PC-9 (cell line): ENCODE data around the gene PKHD1. TPM values are rescaled to one million over a fixed set of nuclear protein-coding genes. Genes with fewer than 3 reads are reported as not detected.

Experiments used
- BruUV-seq: library from RNA; stranded (reverse); fragments of 400-500 nt; replicated peaks from 2 replicates; lab custom pipeline; 2021; lab: Mats Ljungman, UMichigan
- CTCF ChIA-PET: fragments of 300-600 bp; sonication (Branson Sonifier 250); formaldehyde crosslinking; loops from one replicate; lab custom pipeline; 2022; ENCODE audit warnings: antibody characterized with exemption; lab: Charles Lee
- POLR2A ChIA-PET: fragments of 300-600 bp; sonication (Branson Sonifier 250); formaldehyde crosslinking; loops from one replicate; lab custom pipeline; 2022; ENCODE audit warnings: antibody characterized with exemption; ENCODE audit not compliant: unreplicated experiment; lab: Charles Lee
- DNase-seq, 2 experiments: peaks; one replicate each; pipeline versions ENCODE4 v3.0.0 to v3.0.0-alpha.2; 2015 to 2022; ENCODE audit warnings: mixed read lengths in 1 of 2
- H2AFZ ChIP-seq: fragments of 200-600 bp; sonication (generic); 2 replicates; pipeline ENCODE4 v1.8.1; 2017; ENCODE audit warnings: antibody characterized with exemption
- H3F3A ChIP-seq: fragments of 200-600 bp; sonication (generic); 2 replicates; pipeline ENCODE4 v1.8.1; 2017; ENCODE audit warnings: antibody characterized with exemption, mild to moderate bottlenecking, low read depth; ENCODE audit not compliant: insufficient read depth
- H3K27ac ChIP-seq: fragments of 200-600 bp; sonication (generic); 2 replicates; pipeline ENCODE4 v1.6.1; 2016; ENCODE audit warnings: mixed run types
- H3K27me3 ChIP-seq: fragments of 200-600 bp; sonication (generic); 2 replicates; pipeline ENCODE4 v1.6.1; 2016; ENCODE audit warnings: low read depth, mixed run types; ENCODE audit not compliant: insufficient read depth
- H3K36me3 ChIP-seq: fragments of 200-600 bp; sonication (generic); 2 replicates; pipeline ENCODE4 v1.6.1; 2016; ENCODE audit warnings: low read depth, mixed run types
- H3K4me1 ChIP-seq: fragments of 200-600 bp; sonication (generic); replicated peaks from 2 replicates; pipeline ENCODE4 v1.6.1; 2016; ENCODE audit warnings: mixed run types; ENCODE audit not compliant: insufficient read depth
- H3K4me2 ChIP-seq: fragments of 200-600 bp; sonication (generic); 2 replicates; pipeline ENCODE4 v1.6.1; 2017; ENCODE audit warnings: mixed run types
- H3K4me3 ChIP-seq: fragments of 200-600 bp; sonication (generic); 2 replicates; pipeline ENCODE4 v1.6.1; 2016; ENCODE audit warnings: mixed run types
- H3K79me2 ChIP-seq: fragments of 200-600 bp; sonication (generic); 2 replicates; pipeline ENCODE4 v1.6.1; 2017; ENCODE audit warnings: low read depth, mixed run types
- H3K9me2 ChIP-seq: fragments of 200-600 bp; sonication (generic); 2 replicates; pipeline ENCODE4 v1.8.1; 2017; ENCODE audit warnings: mild to moderate bottlenecking; ENCODE audit not compliant: insufficient read depth
- H3K9me3 ChIP-seq: fragments of 200-600 bp; sonication (generic); 2 replicates; pipeline ENCODE4 v1.8.1; 2016; ENCODE audit warnings: low read depth; ENCODE audit not compliant: insufficient read depth
- H4K20me1 ChIP-seq: fragments of 200-600 bp; sonication (generic); 2 replicates; pipeline ENCODE4 v1.8.1; 2017; ENCODE audit not compliant: insufficient read depth
- CTCF ChIP-seq: fragments of 200-600 bp; sonication (generic); conservative IDR thresholded peaks from 2 replicates; pipeline ENCODE4 v1.6.1; 2017; ENCODE audit warnings: mixed run types, antibody characterized with exemption, mild to moderate bottlenecking, moderate library complexity
- EZH2 ChIP-seq: fragments of 200-600 bp; sonication (generic); IDR thresholded peaks from 2 replicates; pipeline ENCODE4 v1.8.0; 2017; ENCODE audit warnings: antibody characterized with exemption, low read depth
- intact Hi-C: fragments of 100-400 bp; cut with micrococcal nuclease; formaldehyde crosslinking; loops from one replicate; pipeline ENCODE4 v1.10.0; 2022; ENCODE audit not compliant: unreplicated experiment
- total RNA-seq: library from RNA; stranded (reverse); gene quantifications from 2 replicates; pipeline ENCODE4 v1.2.3, GENCODE V29; 2021

The PKHD1 gene
- total RNA-seq, 1 experiment from 2014 or later, result not detected

- no peaks in the 10 kb centered on the region for H3K79me2 ChIP-seq
- no peaks in the 10 kb centered on the region for H3F3A ChIP-seq
- CTCF ChIA-PET, result no interaction called here
- no peak overlapping the region for H3K4me3 ChIP-seq
- H2AFZ ChIP-seq, result no peak overlapping the region
- H3K4me1 ChIP-seq, result no peaks in the 10 kb centered on the region
- H3K27ac ChIP-seq, result no peak overlapping the region
- no peak for DNase-seq
- BruUV-seq, result no TSS peak
- no peaks in the 10 kb centered on the region for H3K36me3 ChIP-seq
- no peaks in the 10 kb centered on the region for H3K9me2 ChIP-seq
- no peak for TF ChIP-seq EZH2
- no peak for TF ChIP-seq CTCF
- H3K9me3 ChIP-seq, result no peaks in the 10 kb centered on the region
- POLR2A ChIA-PET, result no interaction called here
- H3K4me2 ChIP-seq, result no peak overlapping the region
- intact Hi-C loops, result no loop called here
- no peaks in the 10 kb centered on the region for H4K20me1 ChIP-seq
- peaks cover 38% of the 10 kb centered on the region for H3K27me3 ChIP-seq
Measured at GRCh38 chr6:52098721-52099120, 11.3 kb upstream of the PKHD1 start.

GRCh38 chr6:52089758-52090348, 2.4 kb upstream of the PKHD1 start:
- no peak overlapping the region for H3K4me3 ChIP-seq
- BruUV-seq, result no TSS peak
- H3K4me1 ChIP-seq, result no peaks in the 10 kb centered on the region
- H3F3A ChIP-seq, result no peaks in the 10 kb centered on the region
- no peaks in the 10 kb centered on the region for H3K9me2 ChIP-seq
- H3K79me2 ChIP-seq, result no peaks in the 10 kb centered on the region
- no peaks in the 10 kb centered on the region for H3K9me3 ChIP-seq
- H3K27ac ChIP-seq, result no peak overlapping the region
- TF ChIP-seq CTCF, result no peak
- TF ChIP-seq EZH2, result no peak
- no peaks in the 10 kb centered on the region for H3K27me3 ChIP-seq
- no peaks in the 10 kb centered on the region for H3K36me3 ChIP-seq
- no peak for DNase-seq
- POLR2A ChIA-PET, result no interaction called here
- intact Hi-C loops, result no loop called here
- H3K4me2 ChIP-seq, result no peak overlapping the region
- no peak overlapping the region for H2AFZ ChIP-seq
- CTCF ChIA-PET, result no interaction called here
- no peaks in the 10 kb centered on the region for H4K20me1 ChIP-seq

- no peak for TF ChIP-seq EZH2
- no peak for TF ChIP-seq CTCF
- no peak overlapping the region for H3K4me2 ChIP-seq
- ChIA-PET POLR2A (no interaction called here), CTCF (no interaction called here)
- no TSS peak for BruUV-seq
- DNase-seq, result no peak
- H3K36me3 ChIP-seq, result no peaks in the 10 kb centered on the region
- no peaks in the 10 kb centered on the region for H3K79me2 ChIP-seq
- H3K27me3 ChIP-seq, result no peaks in the 10 kb centered on the region
- H4K20me1 ChIP-seq, result no peaks in the 10 kb centered on the region
- no peaks in the 10 kb centered on the region for H3K9me3 ChIP-seq
- H3F3A ChIP-seq, result no peaks in the 10 kb centered on the region
- H3K9me2 ChIP-seq, result no peaks in the 10 kb centered on the region
- H3K4me3 ChIP-seq, result no peak overlapping the region
- H2AFZ ChIP-seq, result no peak overlapping the region
- no peak overlapping the region for H3K27ac ChIP-seq
- intact Hi-C loops, result no loop called here
- H3K4me1 ChIP-seq, result no peaks in the 10 kb centered on the region
Measured at GRCh38 chr6:52086741-52087140, 672 bp downstream of the PKHD1 start.
